Measurements from ENCODE around the gene PTCD2. TPM values are rescaled to one million over a fixed set of nuclear protein-coding genes. Genes with fewer than 3 reads are reported as not detected.
A peak's percentile ranks its signal among the peaks of the same experiment; 100 is the strongest.

PTCD2 gene
- total and polyA plus RNA-seq, 9 of the 15 experiments (the other 6 are each of a cell fraction or from before 2014, with no cell fraction given) = 11.9 to 28.5 (median 18.6) TPM

DNA sequence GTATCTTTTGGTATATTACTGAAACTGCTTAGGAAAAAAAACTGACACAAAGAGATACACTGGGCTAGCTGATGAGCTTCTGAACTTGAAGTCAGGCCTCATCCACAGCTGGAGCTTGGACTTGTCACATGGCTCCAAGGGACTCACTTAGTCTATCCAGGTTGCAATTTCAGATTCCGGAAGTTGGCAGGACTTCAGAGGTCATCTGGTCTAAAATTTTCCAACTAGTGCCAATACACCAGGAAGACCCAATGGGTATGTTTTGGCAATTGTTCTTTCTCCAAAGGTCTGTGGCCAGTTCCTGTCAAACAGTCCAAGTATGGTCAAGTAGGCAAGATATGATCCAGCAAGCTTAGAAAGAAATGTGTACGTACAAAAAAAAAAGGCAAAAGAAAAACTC is 36.8 kb upstream of the PTCD2 start (continued):
- TF ChIP-seq ZKSCAN3 (CRISPR knock-in tag; IDR thresholded peaks at IDR 0.05) (no peak), KDM1A (IDR thresholded peaks at IDR 0.05) (no peak), PRMT5 (CRISPR knock-in tag; IDR thresholded peaks at IDR 0.05) (no peak), L3MBTL2 (IDR thresholded peaks at IDR 0.05) (peak; percentile 44; the same call in 1 of the 2 replicates), ZNF174 (CRISPR knock-in tag; IDR thresholded peaks at IDR 0.05) (no peak), POLR3A (IDR thresholded peaks at IDR 0.05; ENCODE audit: borderline replicate concordance, extremely low read depth, insufficient read depth, insufficient read length) (no peak), NCOA2 (IDR thresholded peaks at IDR 0.05; ENCODE audit: partially characterized antibody in 2 of 2) (no peak), SAFB (IDR thresholded peaks at IDR 0.05; ENCODE audit: borderline replicate concordance, low read depth, low read length) (no peak), POLR2H (tag; IDR thresholded peaks at IDR 0.05; ENCODE audit: low read depth) (no peak), ZC3H8 (IDR thresholded peaks at IDR 0.05) (no peak), MYC (IDR thresholded peaks at IDR 0.05; ENCODE audit: low read depth, low read length) (no peak), MYC (CRISPR knock-in tag; IDR thresholded peaks at IDR 0.05; ENCODE audit: borderline replicate concordance, low read depth) (no peak), SMAD4 (CRISPR knock-in tag; conservative IDR thresholded peaks at IDR 0.05) (peak; percentile 62)
- TF ChIP-seq, protein P1, sequence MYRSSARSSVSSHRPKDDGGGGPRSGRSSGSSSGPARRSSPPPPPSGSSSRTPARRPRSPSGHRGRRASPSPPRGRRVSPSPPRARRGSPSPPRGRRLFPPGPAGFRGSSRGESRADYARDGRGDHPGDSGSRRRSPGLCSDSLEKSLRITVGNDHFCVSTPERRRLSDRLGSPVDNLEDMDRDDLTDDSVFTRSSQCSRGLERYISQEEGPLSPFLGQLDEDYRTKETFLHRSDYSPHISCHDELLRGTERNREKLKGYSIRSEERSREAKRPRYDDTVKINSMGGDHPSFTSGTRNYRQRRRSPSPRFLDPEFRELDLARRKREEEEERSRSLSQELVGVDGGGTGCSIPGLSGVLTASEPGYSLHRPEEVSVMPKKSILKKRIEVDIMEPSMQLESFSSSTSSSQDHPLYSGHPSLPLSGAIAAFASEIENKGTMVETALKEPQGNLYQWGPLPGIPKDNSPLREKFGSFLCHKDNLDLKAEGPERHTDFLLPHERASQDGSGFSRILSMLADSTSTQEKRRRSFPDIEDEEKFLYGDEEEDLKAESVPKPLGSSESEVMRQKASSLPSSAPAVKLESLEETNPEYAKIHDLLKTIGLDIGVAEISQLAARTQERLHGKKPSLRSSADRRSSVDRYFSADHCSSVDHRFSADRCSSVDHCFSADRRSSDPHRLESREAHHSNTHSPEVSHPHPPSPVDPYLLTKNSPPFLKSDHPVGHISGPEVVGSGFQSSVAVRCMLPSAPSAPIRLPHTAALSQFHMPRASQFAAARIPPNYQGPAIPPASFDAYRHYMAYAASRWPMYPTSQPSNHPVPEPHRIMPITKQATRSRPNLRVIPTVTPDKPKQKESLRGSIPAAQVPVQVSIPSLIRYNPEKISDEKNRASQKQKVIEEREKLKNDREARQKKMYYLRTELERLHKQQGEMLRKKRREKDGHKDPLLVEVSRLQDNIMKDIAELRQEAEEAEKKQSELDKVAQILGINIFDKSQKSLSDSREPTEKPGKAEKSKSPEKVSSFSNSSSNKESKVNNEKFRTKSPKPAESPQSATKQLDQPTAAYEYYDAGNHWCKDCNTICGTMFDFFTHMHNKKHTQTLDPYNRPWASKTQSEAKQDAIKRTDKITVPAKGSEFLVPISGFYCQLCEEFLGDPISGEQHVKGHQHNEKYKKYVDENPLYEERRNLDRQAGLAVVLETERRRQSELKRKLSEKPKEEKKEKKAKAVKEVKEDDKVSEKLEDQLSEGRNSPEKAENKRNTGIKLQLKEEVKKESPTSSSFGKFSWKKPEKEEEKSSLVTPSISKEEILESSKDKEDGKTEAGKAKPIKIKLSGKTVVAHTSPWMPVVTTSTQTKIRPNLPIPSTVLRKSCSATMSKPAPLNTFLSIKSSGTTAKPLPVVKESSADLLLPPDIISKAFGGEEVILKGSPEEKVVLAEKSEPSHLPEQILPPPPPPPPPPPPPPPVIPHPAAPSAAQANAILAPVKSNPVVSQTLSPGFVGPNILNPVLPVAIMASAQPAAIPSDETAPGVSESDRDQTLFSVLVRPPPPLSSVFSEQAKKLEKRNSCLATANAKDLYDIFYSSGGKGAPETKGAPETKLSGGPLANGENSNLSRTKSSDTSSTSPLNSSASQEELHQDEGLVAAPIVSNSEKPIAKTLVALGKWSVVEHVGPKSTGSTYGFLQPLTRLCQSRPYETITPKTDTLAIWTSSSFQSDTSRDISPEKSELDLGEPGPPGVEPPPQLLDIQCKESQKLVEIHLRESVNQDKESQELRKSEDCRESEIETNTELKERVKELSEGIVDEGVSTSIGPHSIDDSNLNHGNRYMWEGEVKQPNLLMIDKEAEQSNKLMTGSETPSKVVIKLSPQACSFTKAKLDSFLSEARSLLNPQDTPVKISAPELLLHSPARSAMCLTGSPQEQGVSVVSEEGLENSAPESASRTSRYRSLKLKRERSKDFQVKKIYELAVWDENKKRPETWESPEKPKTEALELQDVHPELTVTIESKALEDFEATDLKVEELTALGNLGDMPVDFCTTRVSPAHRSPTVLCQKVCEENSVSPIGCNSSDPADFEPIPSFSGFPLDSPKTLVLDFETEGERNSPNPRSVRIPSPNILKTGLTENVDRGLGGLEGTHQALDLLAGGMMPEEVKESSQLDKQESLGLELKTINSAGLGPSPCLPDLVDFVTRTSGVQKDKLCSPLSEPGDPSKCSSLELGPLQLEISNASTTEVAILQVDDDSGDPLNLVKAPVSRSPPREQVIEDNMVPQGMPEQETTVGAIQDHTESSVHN (IDR thresholded peaks at IDR 0.05; ENCODE audit: borderline replicate concordance in 1 of 2, low read depth in 1 of 2) = no peak
- TF ChIP-seq, protein P2, sequence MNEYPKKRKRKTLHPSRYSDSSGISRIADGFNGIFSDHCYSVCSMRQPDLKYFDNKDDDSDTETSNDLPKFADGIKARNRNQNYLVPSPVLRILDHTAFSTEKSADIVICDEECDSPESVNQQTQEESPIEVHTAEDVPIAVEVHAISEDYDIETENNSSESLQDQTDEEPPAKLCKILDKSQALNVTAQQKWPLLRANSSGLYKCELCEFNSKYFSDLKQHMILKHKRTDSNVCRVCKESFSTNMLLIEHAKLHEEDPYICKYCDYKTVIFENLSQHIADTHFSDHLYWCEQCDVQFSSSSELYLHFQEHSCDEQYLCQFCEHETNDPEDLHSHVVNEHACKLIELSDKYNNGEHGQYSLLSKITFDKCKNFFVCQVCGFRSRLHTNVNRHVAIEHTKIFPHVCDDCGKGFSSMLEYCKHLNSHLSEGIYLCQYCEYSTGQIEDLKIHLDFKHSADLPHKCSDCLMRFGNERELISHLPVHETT (CRISPR knock-in tag; conservative IDR thresholded peaks at IDR 0.05 in 1 of 2, IDR thresholded peaks at IDR 0.05 in 1 of 2) = 0 out of 4 replicates have a peak, but pooled peaks of 1 of the 2 experiments have one; percentile 20
- TF ChIP-seq, protein P3, sequence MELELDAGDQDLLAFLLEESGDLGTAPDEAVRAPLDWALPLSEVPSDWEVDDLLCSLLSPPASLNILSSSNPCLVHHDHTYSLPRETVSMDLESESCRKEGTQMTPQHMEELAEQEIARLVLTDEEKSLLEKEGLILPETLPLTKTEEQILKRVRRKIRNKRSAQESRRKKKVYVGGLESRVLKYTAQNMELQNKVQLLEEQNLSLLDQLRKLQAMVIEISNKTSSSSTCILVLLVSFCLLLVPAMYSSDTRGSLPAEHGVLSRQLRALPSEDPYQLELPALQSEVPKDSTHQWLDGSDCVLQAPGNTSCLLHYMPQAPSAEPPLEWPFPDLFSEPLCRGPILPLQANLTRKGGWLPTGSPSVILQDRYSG (tag; conservative IDR thresholded peaks at IDR 0.05; ENCODE audit: low read depth) = 0 out of 2 replicates have a peak, but pooled peaks have one; percentile 15
- TF ChIP-seq, protein P4, sequence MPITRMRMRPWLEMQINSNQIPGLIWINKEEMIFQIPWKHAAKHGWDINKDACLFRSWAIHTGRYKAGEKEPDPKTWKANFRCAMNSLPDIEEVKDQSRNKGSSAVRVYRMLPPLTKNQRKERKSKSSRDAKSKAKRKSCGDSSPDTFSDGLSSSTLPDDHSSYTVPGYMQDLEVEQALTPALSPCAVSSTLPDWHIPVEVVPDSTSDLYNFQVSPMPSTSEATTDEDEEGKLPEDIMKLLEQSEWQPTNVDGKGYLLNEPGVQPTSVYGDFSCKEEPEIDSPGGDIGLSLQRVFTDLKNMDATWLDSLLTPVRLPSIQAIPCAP (CRISPR knock-in tag; IDR thresholded peaks at IDR 0.05; ENCODE audit: borderline replicate concordance) = no peak
